ENCODE results near the gene KCNQ1OT1.

KCNQ1OT1 gene

GRCh38 chr11:2699531-2700414 is at the start of gene KCNQ1OT1:
Gene KCNQ1OT1, minus strand, starts transcription at chr11:2699994.
- DNase-seq (ENCODE audit: low read depth) = peak; percentile 80

GRCh38 chr11:2748814-2749554 is 49.2 kb upstream of the KCNQ1OT1 start:
- DNase-seq (ENCODE audit: low read depth) = no peak

GRCh38 chr11:2748061-2748813 is 48.4 kb upstream of the KCNQ1OT1 start:
- no peak for DNase-seq (ENCODE audit: low read depth)

- DNase-seq (ENCODE audit: low read depth) = no peak
These were observed 47.6 kb upstream of the KCNQ1OT1 start for GRCh38 chr11:2747248-2748027.

GRCh38 chr11:2746401-2747247 is 46.8 kb upstream of the KCNQ1OT1 start:
- no peak for DNase-seq (ENCODE audit: low read depth)

GRCh38 chr11:2745511-2745910 is 45.7 kb upstream of the KCNQ1OT1 start:
- no peak for DNase-seq (ENCODE audit: low read depth)

GRCh38 chr11:2744166-2744565 is 44.4 kb upstream of the KCNQ1OT1 start:
- DNase-seq (ENCODE audit: low read depth) = no peak

- no peak for DNase-seq (ENCODE audit: low read depth)
These were observed 43.8 kb upstream of the KCNQ1OT1 start for GRCh38 chr11:2743427-2744110.

GRCh38 chr11:2742611-2743426 is 43.0 kb upstream of the KCNQ1OT1 start:
- DNase-seq (ENCODE audit: low read depth) = no peak

- DNase-seq (ENCODE audit: low read depth) = no peak
These were observed 42.4 kb upstream of the KCNQ1OT1 start for GRCh38 chr11:2742201-2742600.

GRCh38 chr11:2741377-2742131 is 41.8 kb upstream of the KCNQ1OT1 start:
- DNase-seq (ENCODE audit: low read depth) = no peak

- no peak for DNase-seq (ENCODE audit: low read depth)
These were observed 41.2 kb upstream of the KCNQ1OT1 start for GRCh38 chr11:2741006-2741376.

- DNase-seq (ENCODE audit: low read depth) = no peak
These were observed 40.6 kb upstream of the KCNQ1OT1 start for GRCh38 chr11:2740275-2740940.

- DNase-seq (ENCODE audit: low read depth) = no peak
These were observed 39.9 kb upstream of the KCNQ1OT1 start for GRCh38 chr11:2739531-2740274.

- DNase-seq (ENCODE audit: low read depth) = no peak
These were observed 39.0 kb upstream of the KCNQ1OT1 start for GRCh38 chr11:2738551-2739431.

- DNase-seq (ENCODE audit: low read depth) = no peak
These were observed 38.1 kb upstream of the KCNQ1OT1 start for GRCh38 chr11:2737866-2738265.
